HL-60 (cell line): ENCODE measurements around the gene SLC5A2.

Experiments used
- CTCF ChIP-seq: IDR thresholded peaks from one replicate; pipeline ENCODE4 v1.5.1; 2011; ENCODE audit warnings: low read length, control low read depth, inconsistent platforms; ENCODE audit not compliant: insufficient read depth
- GABPA ChIP-seq: IDR thresholded peaks from 2 replicates; pipeline ENCODE4 v1.6.1; 2012; ENCODE audit warnings: low read depth
- POLR2AphosphoS5 ChIP-seq: IDR thresholded peaks from 2 replicates; pipeline ENCODE4 v1.6.1; 2012; ENCODE audit warnings: low read depth
- REST ChIP-seq: IDR thresholded peaks from 2 replicates; pipeline ENCODE4 v1.6.1; 2012; ENCODE audit warnings: low read depth; ENCODE audit not compliant: insufficient replicate concordance

DNA sequence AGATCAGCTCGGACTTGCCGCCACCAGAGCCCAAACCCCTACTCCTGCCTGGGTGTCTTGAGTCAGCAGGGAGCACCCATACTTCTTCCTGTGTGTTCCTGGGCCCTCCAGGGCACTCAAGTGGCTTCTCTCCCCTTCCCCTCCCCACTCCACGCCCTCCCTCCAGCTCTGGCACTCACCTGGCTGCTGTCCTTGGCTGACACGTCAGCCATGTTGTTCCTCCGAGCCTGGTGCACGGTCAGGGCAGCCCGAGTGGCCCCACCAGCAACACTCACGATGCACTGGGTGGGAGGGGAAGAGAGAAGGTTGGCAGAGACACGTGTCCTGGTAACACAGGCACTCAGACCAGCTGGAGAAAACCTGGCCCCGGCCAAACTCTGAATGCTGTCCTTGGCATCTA, 13.7 kb downstream of the SLC5A2 start:
- no peak for TF ChIP-seq CTCF
- no peak for TF ChIP-seq POLR2AphosphoS5
- no peak for TF ChIP-seq REST
- no peak for TF ChIP-seq GABPA
